Measurements from ENCODE around the gene OAS3. TPM values are rescaled to one million over a fixed set of nuclear protein-coding genes. Genes with fewer than 3 reads are reported as not detected.
A peak's percentile ranks its signal among the peaks of the same experiment; 100 is the strongest.

OAS3 gene
- total and polyA plus RNA-seq, 10 of the 15 experiments (the other 5 are each of a cell fraction or from before 2014, with no cell fraction given) = 5.1 to 107 (median 18.0) TPM

GRCh38 chr12:112970391-112970790 is 32.1 kb downstream of the OAS3 start:
- no peaks in the 10 kb centered on the region for H3K9me3 ChIP-seq (replicated peaks; ENCODE audit: control insufficient read depth, insufficient read depth, low read length)
- no TSS peak for BruUV-seq (replicated peaks)
- H3K4me2 ChIP-seq (ENCODE audit: control insufficient read depth, insufficient read depth) = no peak overlapping the region
- FAIRE-seq = peak; percentile 18
- no peaks in the 10 kb centered on the region for H3K27me3 ChIP-seq (replicated peaks in 1 of 2; ENCODE audit: control insufficient read depth in 2 of 2, insufficient read depth in 2 of 2, low read length in 1 of 2)
- H3K9ac ChIP-seq (ENCODE audit: control insufficient read depth, insufficient read depth, low read length) = no peak overlapping the region
- RAD21 ChIA-PET (ENCODE audit: unreplicated experiment) = no interaction called here
- H3K27ac ChIP-seq (ENCODE audit: control insufficient read depth, insufficient read depth) = no peak overlapping the region
- no peaks in the 10 kb centered on the region for H4K20me1 ChIP-seq (ENCODE audit: control insufficient read depth, insufficient read depth)
- intact Hi-C loops (cut with micrococcal nuclease; ENCODE audit: unreplicated experiment) (no loop called here), in situ Hi-C loops (cut with MboI) (no loop called here)
- H2AFZ ChIP-seq (ENCODE audit: control insufficient read depth, low read depth, low read length) = no peak overlapping the region
- POLR2A ChIA-PET = no interaction called here
- DNase-seq (ENCODE audit: low read depth, low spot score) = no peak
- SMC1A ChIA-PET (ENCODE audit: uncharacterized antibody, unreplicated experiment) = interaction anchor here (0.6 kb wide), 1 partner anchor 33 kb away, joined by 3 read pairs; no protein-coding TSS in a partner anchor
- TF ChIP-seq SREBF1 (IDR thresholded peaks at IDR 0.05; ENCODE audit: low read length) (no peak), RBBP5 (conservative IDR thresholded peaks at IDR 0.05) (no peak), NFYB (IDR thresholded peaks at IDR 0.05; ENCODE audit: insufficient read depth, low read depth, low read length) (no peak), ZNF274 (IDR thresholded peaks at IDR 0.05; ENCODE audit: insufficient read depth, insufficient read length) (no peak), MLLT1 (IDR thresholded peaks at IDR 0.05) (0 out of 2 replicates have a peak, but pooled peaks have one; percentile 55), SIX5 (IDR thresholded peaks at IDR 0.05; ENCODE audit: low read depth, low read length, severe bottlenecking) (no peak), E2F8 (IDR thresholded peaks at IDR 0.05; ENCODE audit: low read depth, partially characterized antibody) (no peak), CEBPB (IDR thresholded peaks at IDR 0.05; ENCODE audit: borderline replicate concordance in 1 of 2, low read depth in 2 of 2, low read length in 2 of 2) (no peak)
- no peaks in the 10 kb centered on the region for H3K79me2 ChIP-seq (ENCODE audit: control insufficient read depth, insufficient read depth, low read length)
- H3K4me1 ChIP-seq (ENCODE audit: control insufficient read depth, insufficient read depth, low read length) = no peaks in the 10 kb centered on the region
- WGBS (ENCODE audit: insufficient coverage, insufficient replicate concordance, low lambda C conversion rate, missing lambda C conversion rate) = 92% methylated on average over 2 of the region's 2 CpGs
- peaks cover 3 to 6% of the 10 kb centered on the region in 2 experiments; a peak in 3 of 4 replicates for H3K36me3 ChIP-seq (ENCODE audit: control insufficient read depth in 2 of 2, insufficient read depth in 2 of 2, low read length in 1 of 2)
- H3K4me3 ChIP-seq = no peak overlapping the region
- no peak for ATAC-seq
- CTCF ChIA-PET = interaction anchor here (0.5 to 0.8 kb wide), 2 partner anchors 22 to 63 kb away, joined by 3 to 4 read pairs; no protein-coding TSS in a partner anchor
